Tibial nerve (tissue), 4 donors: ENCODE results near the gene PNMA1.

Source experiments
- CTCF ChIP-seq, 5 experiments: fragments of 200-600 bp in 3 of 5; fragments of 450-650 bp in 2 of 5; sonication (generic) in 3 of 5; IDR thresholded peaks; one replicate each; pipeline ENCODE4 v1.5.1; 2016 to 2019; ENCODE audit warnings: antibody characterized with exemption in 5 of 5, mild to moderate bottlenecking in 3 of 5, moderate library complexity in 2 of 5
- EP300 ChIP-seq, 2 donors: sonication (generic); formaldehyde crosslinking; IDR thresholded peaks; one replicate each; pipeline ENCODE4 v1.6.1; 2017; ENCODE audit warnings: antibody characterized with exemption in 2 of 2, mild to moderate bottlenecking in 1 of 2
- POLR2A ChIP-seq, 2 donors: fragments of 450-650 bp; IDR thresholded peaks; one replicate each; pipeline ENCODE4 v1.6.1; 2017; ENCODE audit warnings: antibody characterized with exemption in 2 of 2, mild to moderate bottlenecking in 2 of 2, moderate library complexity in 2 of 2

GRCh38 chr14:73743431-73743931, 29.3 kb upstream of the PNMA1 start:
- TF ChIP-seq POLR2A (IDR thresholded peaks at IDR 0.05) (no peak), EP300 (IDR thresholded peaks at IDR 0.05) (no peak), CTCF (IDR thresholded peaks at IDR 0.05) (no peak)
